HEK293 (cell line): ENCODE data around the gene FANCC.

Experiments
- BCL11B ChIP-seq: fragments of 450-650 bp; formaldehyde crosslinking; IDR thresholded peaks from 2 replicates; pipeline ENCODE4 v1.5.1; 2016; ENCODE audit warnings: low read depth, missing biosample characterization, missing genetic modification characterization
- FEZF1 ChIP-seq: fragments of 450-650 bp; formaldehyde crosslinking; IDR thresholded peaks from 2 replicates; pipeline ENCODE4 v1.5.1; 2016; ENCODE audit warnings: missing biosample characterization, missing genetic modification characterization
- HOXA7 ChIP-seq: sonication (generic); formaldehyde crosslinking; IDR thresholded peaks from 2 replicates; pipeline ENCODE4 v1.8.1; 2022; ENCODE audit warnings: missing genetic modification reagents, borderline replicate concordance
- KLF16 ChIP-seq: fragments of 450-650 bp; formaldehyde crosslinking; IDR thresholded peaks from 2 replicates; pipeline ENCODE4 v1.5.1; 2017; ENCODE audit warnings: missing biosample characterization, missing genetic modification characterization
- KLF8 ChIP-seq: fragments of 450-650 bp; formaldehyde crosslinking; IDR thresholded peaks from 2 replicates; pipeline ENCODE4 v1.5.1; 2016; ENCODE audit warnings: missing biosample characterization, missing genetic modification characterization
- OSR2 ChIP-seq: fragments of 450-650 bp; formaldehyde crosslinking; IDR thresholded peaks from 2 replicates; pipeline ENCODE4 v1.5.1; 2016; ENCODE audit warnings: missing biosample characterization, missing genetic modification characterization
- SCRT2 ChIP-seq: fragments of 450-650 bp; formaldehyde crosslinking; IDR thresholded peaks from 2 replicates; pipeline ENCODE4 v1.5.1; 2016; ENCODE audit warnings: missing biosample characterization, missing genetic modification characterization
- ZEB2 ChIP-seq: fragments of 450-650 bp; formaldehyde crosslinking; IDR thresholded peaks from 2 replicates; pipeline ENCODE4 v1.5.1; 2016; ENCODE audit warnings: missing biosample characterization, missing genetic modification characterization
- ZFP69B ChIP-seq: fragments of 450-650 bp; formaldehyde crosslinking; IDR thresholded peaks from 2 replicates; pipeline ENCODE4 v1.5.1; 2016; ENCODE audit warnings: missing biosample characterization, missing genetic modification characterization
- ZNF138 ChIP-seq: fragments of 450-650 bp; formaldehyde crosslinking; IDR thresholded peaks from 2 replicates; pipeline ENCODE4 v1.5.1; 2016; ENCODE audit warnings: missing biosample characterization, missing genetic modification characterization, borderline replicate concordance
- ZNF175 ChIP-seq: fragments of 450-650 bp; formaldehyde crosslinking; IDR thresholded peaks from 2 replicates; pipeline ENCODE4 v1.5.1; 2016; ENCODE audit warnings: missing biosample characterization, missing genetic modification characterization
- ZNF223 ChIP-seq: fragments of 450-650 bp; formaldehyde crosslinking; IDR thresholded peaks from 2 replicates; pipeline ENCODE4 v1.5.1; 2016; ENCODE audit warnings: missing biosample characterization, missing genetic modification characterization
- ZNF302 ChIP-seq: fragments of 450-650 bp; formaldehyde crosslinking; IDR thresholded peaks from 2 replicates; pipeline ENCODE4 v1.5.1; 2016; ENCODE audit warnings: missing biosample characterization, missing genetic modification characterization, low read depth
- ZNF341 ChIP-seq: fragments of 450-650 bp; formaldehyde crosslinking; IDR thresholded peaks from 2 replicates; pipeline ENCODE4; 2016; ENCODE audit warnings: low read depth, missing biosample characterization, missing genetic modification characterization
- ZNF37A ChIP-seq: fragments of 450-650 bp; IDR thresholded peaks from 2 replicates; pipeline ENCODE4 v1.5.1; 2018; ENCODE audit warnings: missing biosample characterization, missing genetic modification characterization
- ZNF514 ChIP-seq: fragments of 450-650 bp; formaldehyde crosslinking; IDR thresholded peaks from 2 replicates; pipeline ENCODE4 v1.5.1; 2016; ENCODE audit warnings: missing biosample characterization, missing genetic modification characterization
- ZNF549 ChIP-seq: fragments of 450-650 bp; IDR thresholded peaks from 2 replicates; pipeline ENCODE4 v1.5.1; 2018; ENCODE audit warnings: missing biosample characterization, missing genetic modification characterization, mild to moderate bottlenecking, inconsistent platforms, moderate library complexity
- ZNF571 ChIP-seq: fragments of 450-650 bp; formaldehyde crosslinking; IDR thresholded peaks from 2 replicates; pipeline ENCODE4 v1.5.0; 2017; ENCODE audit warnings: missing biosample characterization, missing genetic modification characterization
- ZNF623 ChIP-seq: fragments of 450-650 bp; formaldehyde crosslinking; IDR thresholded peaks from 2 replicates; pipeline ENCODE4 v1.5.1; 2016; ENCODE audit warnings: missing biosample characterization, missing genetic modification characterization
- ZNF776 ChIP-seq: fragments of 450-650 bp; formaldehyde crosslinking; IDR thresholded peaks from 2 replicates; pipeline ENCODE4 v1.5.0; 2017; ENCODE audit warnings: missing biosample characterization, missing genetic modification characterization, borderline replicate concordance
- ZNF792 ChIP-seq: fragments of 450-650 bp; formaldehyde crosslinking; IDR thresholded peaks from 2 replicates; pipeline ENCODE4 v1.5.1; 2016; ENCODE audit warnings: missing biosample characterization, missing genetic modification characterization
- ZSCAN30 ChIP-seq: fragments of 450-650 bp; IDR thresholded peaks from 2 replicates; pipeline ENCODE4 v1.5.1; 2018; ENCODE audit warnings: missing biosample characterization, mild to moderate bottlenecking, missing genetic modification characterization, moderate library complexity
- TF ChIP-seq, protein P1 (sequence below): fragments of 450-650 bp; formaldehyde crosslinking; IDR thresholded peaks from 2 replicates; pipeline ENCODE4 v1.5.1; 2016; ENCODE audit warnings: missing biosample characterization, missing genetic modification characterization
- TF ChIP-seq, protein P2 (sequence below): fragments of 450-650 bp; formaldehyde crosslinking; IDR thresholded peaks from 2 replicates; pipeline ENCODE4 v1.5.1; 2016; ENCODE audit warnings: missing biosample characterization, missing genetic modification characterization
- TF ChIP-seq, protein P3 (sequence below): fragments of 450-650 bp; formaldehyde crosslinking; conservative IDR thresholded peaks from 2 replicates; pipeline ENCODE4 v1.5.1; 2016; ENCODE audit warnings: low read depth, missing biosample characterization, missing genetic modification characterization
- TF ChIP-seq, protein P4 (sequence below): fragments of 450-650 bp; formaldehyde crosslinking; IDR thresholded peaks from 2 replicates; pipeline ENCODE4 v1.5.1; 2017; ENCODE audit warnings: missing biosample characterization, missing genetic modification characterization
- TF ChIP-seq, protein P5 (sequence below): fragments of 450-650 bp; formaldehyde crosslinking; IDR thresholded peaks from 2 replicates; pipeline ENCODE4 v1.5.1; 2016; ENCODE audit warnings: missing biosample characterization, missing genetic modification characterization, low read depth

FANCC gene

DNA sequence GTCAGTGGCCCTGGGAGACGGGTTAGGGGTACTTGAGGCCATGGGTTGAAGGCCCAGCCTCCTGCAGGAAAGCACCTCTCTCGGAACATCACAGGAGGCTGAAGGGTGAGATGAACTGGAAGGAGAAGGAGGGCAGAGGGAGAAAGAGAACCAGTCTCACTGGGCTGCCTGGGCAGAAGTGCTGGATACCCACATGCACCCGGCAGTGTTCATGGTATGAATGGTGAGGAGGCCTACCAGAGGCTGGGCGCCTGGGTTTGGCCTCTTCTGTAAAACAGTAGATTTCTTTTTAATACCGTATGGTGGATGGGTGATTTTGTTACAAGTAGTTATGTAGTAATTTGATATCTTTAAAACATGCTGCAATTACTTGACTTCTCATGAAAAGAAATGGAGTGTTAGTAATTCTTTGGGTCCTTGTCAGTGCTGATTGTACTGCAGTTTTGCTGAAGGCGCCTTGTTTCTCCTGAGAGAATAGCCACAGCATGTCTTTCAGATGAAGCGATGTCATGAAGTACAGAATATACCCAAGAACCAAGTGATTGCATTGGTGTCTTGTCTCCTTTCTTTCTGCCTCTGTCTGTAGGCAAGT is 258.6 kb downstream of the FANCC start (continued):
- no peak for TF ChIP-seq ZNF175 (tag by site-specific recombination)
- TF ChIP-seq KLF8 (tag by site-specific recombination): no peak
- TF ChIP-seq ZNF792: no peak
- no peak for TF ChIP-seq ZNF302 (tag by site-specific recombination)
- TF ChIP-seq ZNF223 (tag by site-specific recombination): no peak
- no peak for TF ChIP-seq ZNF571 (tag by site-specific recombination)
- TF ChIP-seq ZNF514 (tag by site-specific recombination): no peak
- no peak for TF ChIP-seq HOXA7 (CRISPR knock-in tag)
- peak; percentile 78 for TF ChIP-seq OSR2 (tag by site-specific recombination)
- TF ChIP-seq SCRT2 (tag by site-specific recombination): no peak
- TF ChIP-seq, protein P1, sequence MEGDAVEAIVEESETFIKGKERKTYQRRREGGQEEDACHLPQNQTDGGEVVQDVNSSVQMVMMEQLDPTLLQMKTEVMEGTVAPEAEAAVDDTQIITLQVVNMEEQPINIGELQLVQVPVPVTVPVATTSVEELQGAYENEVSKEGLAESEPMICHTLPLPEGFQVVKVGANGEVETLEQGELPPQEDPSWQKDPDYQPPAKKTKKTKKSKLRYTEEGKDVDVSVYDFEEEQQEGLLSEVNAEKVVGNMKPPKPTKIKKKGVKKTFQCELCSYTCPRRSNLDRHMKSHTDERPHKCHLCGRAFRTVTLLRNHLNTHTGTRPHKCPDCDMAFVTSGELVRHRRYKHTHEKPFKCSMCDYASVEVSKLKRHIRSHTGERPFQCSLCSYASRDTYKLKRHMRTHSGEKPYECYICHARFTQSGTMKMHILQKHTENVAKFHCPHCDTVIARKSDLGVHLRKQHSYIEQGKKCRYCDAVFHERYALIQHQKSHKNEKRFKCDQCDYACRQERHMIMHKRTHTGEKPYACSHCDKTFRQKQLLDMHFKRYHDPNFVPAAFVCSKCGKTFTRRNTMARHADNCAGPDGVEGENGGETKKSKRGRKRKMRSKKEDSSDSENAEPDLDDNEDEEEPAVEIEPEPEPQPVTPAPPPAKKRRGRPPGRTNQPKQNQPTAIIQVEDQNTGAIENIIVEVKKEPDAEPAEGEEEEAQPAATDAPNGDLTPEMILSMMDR (tag by site-specific recombination): no peak
- no peak for TF ChIP-seq ZNF138 (tag by site-specific recombination)
- TF ChIP-seq ZNF549 (tag by site-specific recombination): no peak
- no peak; the same call in 1 of the 2 replicates for TF ChIP-seq ZSCAN30 (tag by site-specific recombination)
- no peak for TF ChIP-seq ZNF623 (tag by site-specific recombination)
- TF ChIP-seq FEZF1 (tag by site-specific recombination): peak; percentile 47; the same call in 1 of the 2 replicates
- TF ChIP-seq, protein P2, sequence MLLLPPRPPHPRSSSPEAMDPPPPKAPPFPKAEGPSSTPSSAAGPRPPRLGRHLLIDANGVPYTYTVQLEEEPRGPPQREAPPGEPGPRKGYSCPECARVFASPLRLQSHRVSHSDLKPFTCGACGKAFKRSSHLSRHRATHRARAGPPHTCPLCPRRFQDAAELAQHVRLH (tag by site-specific recombination): 0 out of 2 replicates have a peak, but pooled peaks have one; percentile 34
- no peak for TF ChIP-seq ZNF341 (tag by site-specific recombination)
- no peak for TF ChIP-seq KLF16 (tag by site-specific recombination)
- TF ChIP-seq BCL11B (tag by site-specific recombination): no peak
- TF ChIP-seq ZFP69B: no peak
- TF ChIP-seq, protein P3, sequence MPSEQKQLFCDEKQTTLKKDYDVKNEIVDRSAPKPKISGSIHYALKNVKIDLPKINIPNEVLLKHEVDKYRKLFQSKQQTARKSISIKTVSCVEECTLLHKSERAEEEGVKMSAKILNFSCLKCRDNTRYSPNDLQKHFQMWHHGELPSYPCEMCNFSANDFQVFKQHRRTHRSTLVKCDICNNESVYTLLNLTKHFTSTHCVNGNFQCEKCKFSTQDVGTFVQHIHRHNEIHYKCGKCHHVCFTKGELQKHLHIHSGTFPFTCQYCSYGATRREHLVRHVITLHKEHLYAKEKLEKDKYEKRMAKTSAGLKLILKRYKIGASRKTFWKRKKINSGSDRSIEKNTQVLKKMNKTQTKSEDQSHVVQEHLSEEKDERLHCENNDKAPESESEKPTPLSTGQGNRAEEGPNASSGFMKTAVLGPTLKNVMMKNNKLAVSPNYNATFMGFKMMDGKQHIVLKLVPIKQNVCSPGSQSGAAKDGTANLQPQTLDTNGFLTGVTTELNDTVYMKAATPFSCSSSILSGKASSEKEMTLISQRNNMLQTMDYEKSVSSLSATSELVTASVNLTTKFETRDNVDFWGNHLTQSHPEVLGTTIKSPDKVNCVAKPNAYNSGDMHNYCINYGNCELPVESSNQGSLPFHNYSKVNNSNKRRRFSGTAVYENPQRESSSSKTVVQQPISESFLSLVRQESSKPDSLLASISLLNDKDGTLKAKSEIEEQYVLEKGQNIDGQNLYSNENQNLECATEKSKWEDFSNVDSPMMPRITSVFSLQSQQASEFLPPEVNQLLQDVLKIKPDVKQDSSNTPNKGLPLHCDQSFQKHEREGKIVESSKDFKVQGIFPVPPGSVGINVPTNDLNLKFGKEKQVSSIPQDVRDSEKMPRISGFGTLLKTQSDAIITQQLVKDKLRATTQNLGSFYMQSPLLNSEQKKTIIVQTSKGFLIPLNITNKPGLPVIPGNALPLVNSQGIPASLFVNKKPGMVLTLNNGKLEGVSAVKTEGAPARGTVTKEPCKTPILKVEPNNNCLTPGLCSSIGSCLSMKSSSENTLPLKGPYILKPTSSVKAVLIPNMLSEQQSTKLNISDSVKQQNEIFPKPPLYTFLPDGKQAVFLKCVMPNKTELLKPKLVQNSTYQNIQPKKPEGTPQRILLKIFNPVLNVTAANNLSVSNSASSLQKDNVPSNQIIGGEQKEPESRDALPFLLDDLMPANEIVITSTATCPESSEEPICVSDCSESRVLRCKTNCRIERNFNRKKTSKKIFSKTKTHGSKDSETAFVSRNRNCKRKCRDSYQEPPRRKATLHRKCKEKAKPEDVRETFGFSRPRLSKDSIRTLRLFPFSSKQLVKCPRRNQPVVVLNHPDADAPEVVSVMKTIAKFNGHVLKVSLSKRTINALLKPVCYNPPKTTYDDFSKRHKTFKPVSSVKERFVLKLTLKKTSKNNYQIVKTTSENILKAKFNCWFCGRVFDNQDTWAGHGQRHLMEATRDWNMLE (tag by site-specific recombination): no peak
- no peak for TF ChIP-seq ZNF776 (tag by site-specific recombination)
- TF ChIP-seq ZNF37A (tag by site-specific recombination): no peak
- TF ChIP-seq ZEB2 (tag by site-specific recombination): 0 out of 2 replicates have a peak, but pooled peaks have one; percentile 15
- TF ChIP-seq, protein P4, sequence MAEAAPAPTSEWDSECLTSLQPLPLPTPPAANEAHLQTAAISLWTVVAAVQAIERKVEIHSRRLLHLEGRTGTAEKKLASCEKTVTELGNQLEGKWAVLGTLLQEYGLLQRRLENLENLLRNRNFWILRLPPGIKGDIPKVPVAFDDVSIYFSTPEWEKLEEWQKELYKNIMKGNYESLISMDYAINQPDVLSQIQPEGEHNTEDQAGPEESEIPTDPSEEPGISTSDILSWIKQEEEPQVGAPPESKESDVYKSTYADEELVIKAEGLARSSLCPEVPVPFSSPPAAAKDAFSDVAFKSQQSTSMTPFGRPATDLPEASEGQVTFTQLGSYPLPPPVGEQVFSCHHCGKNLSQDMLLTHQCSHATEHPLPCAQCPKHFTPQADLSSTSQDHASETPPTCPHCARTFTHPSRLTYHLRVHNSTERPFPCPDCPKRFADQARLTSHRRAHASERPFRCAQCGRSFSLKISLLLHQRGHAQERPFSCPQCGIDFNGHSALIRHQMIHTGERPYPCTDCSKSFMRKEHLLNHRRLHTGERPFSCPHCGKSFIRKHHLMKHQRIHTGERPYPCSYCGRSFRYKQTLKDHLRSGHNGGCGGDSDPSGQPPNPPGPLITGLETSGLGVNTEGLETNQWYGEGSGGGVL (tag by site-specific recombination): no peak
- TF ChIP-seq, protein P5, sequence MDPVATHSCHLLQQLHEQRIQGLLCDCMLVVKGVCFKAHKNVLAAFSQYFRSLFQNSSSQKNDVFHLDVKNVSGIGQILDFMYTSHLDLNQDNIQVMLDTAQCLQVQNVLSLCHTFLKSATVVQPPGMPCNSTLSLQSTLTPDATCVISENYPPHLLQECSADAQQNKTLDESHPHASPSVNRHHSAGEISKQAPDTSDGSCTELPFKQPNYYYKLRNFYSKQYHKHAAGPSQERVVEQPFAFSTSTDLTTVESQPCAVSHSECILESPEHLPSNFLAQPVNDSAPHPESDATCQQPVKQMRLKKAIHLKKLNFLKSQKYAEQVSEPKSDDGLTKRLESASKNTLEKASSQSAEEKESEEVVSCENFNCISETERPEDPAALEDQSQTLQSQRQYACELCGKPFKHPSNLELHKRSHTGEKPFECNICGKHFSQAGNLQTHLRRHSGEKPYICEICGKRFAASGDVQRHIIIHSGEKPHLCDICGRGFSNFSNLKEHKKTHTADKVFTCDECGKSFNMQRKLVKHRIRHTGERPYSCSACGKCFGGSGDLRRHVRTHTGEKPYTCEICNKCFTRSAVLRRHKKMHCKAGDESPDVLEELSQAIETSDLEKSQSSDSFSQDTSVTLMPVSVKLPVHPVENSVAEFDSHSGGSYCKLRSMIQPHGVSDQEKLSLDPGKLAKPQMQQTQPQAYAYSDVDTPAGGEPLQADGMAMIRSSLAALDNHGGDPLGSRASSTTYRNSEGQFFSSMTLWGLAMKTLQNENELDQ (tag by site-specific recombination): no peak
